Measurements from ENCODE around the gene CASP12. TPM values are rescaled to one million over a fixed set of nuclear protein-coding genes. Genes with fewer than 3 reads are reported as not detected.

CASP12 gene
- total RNA-seq, 1 experiment from 2014 or later: not detected

- no peak overlapping the region for H2AFZ ChIP-seq
- intact Hi-C loops (cut with micrococcal nuclease; ENCODE audit: unreplicated experiment): no loop called here
- H3K4me3 ChIP-seq: no peak overlapping the region
- ChIA-PET CTCF (no interaction called here), POLR2A (ENCODE audit: unreplicated experiment) (no interaction called here)
- H3K4me1 ChIP-seq (replicated peaks; ENCODE audit: insufficient read depth): no peaks in the 10 kb centered on the region
- no peak for TF ChIP-seq EZH2 (IDR thresholded peaks at IDR 0.05; ENCODE audit: low read depth)
- TF ChIP-seq, protein P1, sequence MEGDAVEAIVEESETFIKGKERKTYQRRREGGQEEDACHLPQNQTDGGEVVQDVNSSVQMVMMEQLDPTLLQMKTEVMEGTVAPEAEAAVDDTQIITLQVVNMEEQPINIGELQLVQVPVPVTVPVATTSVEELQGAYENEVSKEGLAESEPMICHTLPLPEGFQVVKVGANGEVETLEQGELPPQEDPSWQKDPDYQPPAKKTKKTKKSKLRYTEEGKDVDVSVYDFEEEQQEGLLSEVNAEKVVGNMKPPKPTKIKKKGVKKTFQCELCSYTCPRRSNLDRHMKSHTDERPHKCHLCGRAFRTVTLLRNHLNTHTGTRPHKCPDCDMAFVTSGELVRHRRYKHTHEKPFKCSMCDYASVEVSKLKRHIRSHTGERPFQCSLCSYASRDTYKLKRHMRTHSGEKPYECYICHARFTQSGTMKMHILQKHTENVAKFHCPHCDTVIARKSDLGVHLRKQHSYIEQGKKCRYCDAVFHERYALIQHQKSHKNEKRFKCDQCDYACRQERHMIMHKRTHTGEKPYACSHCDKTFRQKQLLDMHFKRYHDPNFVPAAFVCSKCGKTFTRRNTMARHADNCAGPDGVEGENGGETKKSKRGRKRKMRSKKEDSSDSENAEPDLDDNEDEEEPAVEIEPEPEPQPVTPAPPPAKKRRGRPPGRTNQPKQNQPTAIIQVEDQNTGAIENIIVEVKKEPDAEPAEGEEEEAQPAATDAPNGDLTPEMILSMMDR (conservative IDR thresholded peaks at IDR 0.05): no peak
- H3K27me3 ChIP-seq (ENCODE audit: insufficient read depth, low read depth): no peaks in the 10 kb centered on the region
- H3K27ac ChIP-seq: no peak overlapping the region
- H3K79me2 ChIP-seq (ENCODE audit: low read depth): no peaks in the 10 kb centered on the region
- no peak for DNase-seq
- no peaks in the 10 kb centered on the region; the same call in 1 of the 2 replicates for H3K9me3 ChIP-seq (ENCODE audit: insufficient read depth, low read depth)
- peaks cover 5% of the 10 kb centered on the region; the same call in 1 of the 2 replicates for H3K9me2 ChIP-seq (ENCODE audit: insufficient read depth)
- H3F3A ChIP-seq (ENCODE audit: insufficient read depth, low read depth): no peaks in the 10 kb centered on the region
- no peaks in the 10 kb centered on the region for H3K36me3 ChIP-seq (ENCODE audit: low read depth)
- no peaks in the 10 kb centered on the region for H4K20me1 ChIP-seq (ENCODE audit: insufficient read depth)
- BruUV-seq (replicated peaks): no TSS peak
- no peak overlapping the region for H3K4me2 ChIP-seq
Observed at GRCh38 chr11:104858882-104859775, 39.1 kb downstream of the CASP12 start.

- no peaks in the 10 kb centered on the region for H3K36me3 ChIP-seq (ENCODE audit: low read depth)
- no peaks in the 10 kb centered on the region for H4K20me1 ChIP-seq (ENCODE audit: insufficient read depth)
- POLR2A ChIA-PET (ENCODE audit: unreplicated experiment): no interaction called here
Observed at GRCh38 chr11:104856607-104857006, 41.7 kb downstream of the CASP12 start.

GRCh38 chr11:104855965-104856364 lies 42.3 kb downstream of the CASP12 start:
- intact Hi-C loops (cut with micrococcal nuclease; ENCODE audit: unreplicated experiment): no loop called here
- no peak overlapping the region for H3K4me2 ChIP-seq
- ChIA-PET POLR2A (ENCODE audit: unreplicated experiment) (no interaction called here), CTCF (no interaction called here)
- BruUV-seq (replicated peaks): no TSS peak
- H3K4me3 ChIP-seq: no peak overlapping the region
- no peak overlapping the region for H2AFZ ChIP-seq
- H3K36me3 ChIP-seq (ENCODE audit: low read depth): no peaks in the 10 kb centered on the region
- no peaks in the 10 kb centered on the region for H4K20me1 ChIP-seq (ENCODE audit: insufficient read depth)
- H3K27ac ChIP-seq: no peak overlapping the region
- no peaks in the 10 kb centered on the region; the same call in 1 of the 2 replicates for H3K9me3 ChIP-seq (ENCODE audit: insufficient read depth, low read depth)
- no peaks in the 10 kb centered on the region for H3K27me3 ChIP-seq (ENCODE audit: insufficient read depth, low read depth)
- no peak for TF ChIP-seq EZH2 (IDR thresholded peaks at IDR 0.05; ENCODE audit: low read depth)
- TF ChIP-seq, protein P1 (conservative IDR thresholded peaks at IDR 0.05): no peak
- no peaks in the 10 kb centered on the region for H3F3A ChIP-seq (ENCODE audit: insufficient read depth, low read depth)
- H3K4me1 ChIP-seq (replicated peaks; ENCODE audit: insufficient read depth): no peaks in the 10 kb centered on the region
- H3K79me2 ChIP-seq (ENCODE audit: low read depth): no peaks in the 10 kb centered on the region
- no peak for DNase-seq
- no peaks in the 10 kb centered on the region for H3K9me2 ChIP-seq (ENCODE audit: insufficient read depth)

More at GRCh38 chr11:104856607-104857006, 41.7 kb downstream of the CASP12 start:
- Histone ChIP-seq H3K9me3 (ENCODE audit: insufficient read depth, low read depth) (no peaks in the 10 kb centered on the region; the same call in 1 of the 2 replicates), H3F3A (ENCODE audit: insufficient read depth, low read depth) (no peaks in the 10 kb centered on the region), H3K79me2 (ENCODE audit: low read depth) (no peaks in the 10 kb centered on the region), H3K9me2 (ENCODE audit: insufficient read depth) (0 out of 2 replicates have a peak, but pooled peaks cover under 1% of the 10 kb centered on the region), H3K27me3 (ENCODE audit: insufficient read depth, low read depth) (no peaks in the 10 kb centered on the region), H3K27ac (no peak overlapping the region), H3K4me3 (no peak overlapping the region), H2AFZ (no peak overlapping the region), H3K4me1 (replicated peaks; ENCODE audit: insufficient read depth) (no peaks in the 10 kb centered on the region), H3K4me2 (no peak overlapping the region)
- CTCF ChIA-PET: no interaction called here
- TF ChIP-seq, protein P1 (conservative IDR thresholded peaks at IDR 0.05): no peak
- TF ChIP-seq EZH2 (IDR thresholded peaks at IDR 0.05; ENCODE audit: low read depth): no peak
- no TSS peak for BruUV-seq (replicated peaks)
- no peak for DNase-seq
- intact Hi-C loops (cut with micrococcal nuclease; ENCODE audit: unreplicated experiment): no loop called here
